ENCODE results near the gene ACAP1. TPM values are rescaled to one million over a fixed set of nuclear protein-coding genes. Genes with fewer than 3 reads are reported as not detected.

The ACAP1 gene
- total RNA-seq, 1 experiment from 2014 or later: 58.6 TPM

- TF ChIP-seq HMGA2 (CRISPR knock-in tag; IDR thresholded peaks at IDR 0.05) (no peak), MLX (CRISPR knock-in tag; IDR thresholded peaks at IDR 0.05) (no peak), NFYB (CRISPR knock-in tag; conservative IDR thresholded peaks at IDR 0.05; ENCODE audit: low read depth) (no peak), SOX15 (CRISPR knock-in tag; IDR thresholded peaks at IDR 0.05) (no peak), ZBTB21 (CRISPR knock-in tag; IDR thresholded peaks at IDR 0.05; ENCODE audit: borderline replicate concordance) (no peak), ZNF423 (CRISPR knock-in tag; IDR thresholded peaks at IDR 0.05) (no peak), KAT7 (CRISPR knock-in tag; IDR thresholded peaks at IDR 0.05; ENCODE audit: borderline replicate concordance) (0 out of 2 replicates have a peak, but pooled peaks have one; percentile 47), MAX (CRISPR knock-in tag; IDR thresholded peaks at IDR 0.05) (no peak), ESRRA (CRISPR knock-in tag; IDR thresholded peaks at IDR 0.05; ENCODE audit: borderline replicate concordance) (peak; percentile 75; the same call in 1 of the 2 replicates), E2F4 (CRISPR knock-in tag; IDR thresholded peaks at IDR 0.05; ENCODE audit: borderline replicate concordance, low read depth) (no peak), RELA (CRISPR knock-in tag; IDR thresholded peaks at IDR 0.05; ENCODE audit: borderline replicate concordance) (peak; percentile 50; the same call in 1 of the 2 replicates), AR (CRISPR knock-in tag; IDR thresholded peaks at IDR 0.05) (no peak), ZSCAN18 (CRISPR knock-in tag; IDR thresholded peaks at IDR 0.05) (no peak), STAT6 (CRISPR knock-in tag; conservative IDR thresholded peaks at IDR 0.05; ENCODE audit: low read depth) (0 out of 2 replicates have a peak, but pooled peaks have one; percentile 31), ATF3 (CRISPR knock-in tag; conservative IDR thresholded peaks at IDR 0.05) (no peak), ATF6 (CRISPR knock-in tag; IDR thresholded peaks at IDR 0.05) (no peak), IRF1 (CRISPR knock-in tag; IDR thresholded peaks at IDR 0.05) (no peak), NFATC4 (CRISPR knock-in tag; IDR thresholded peaks at IDR 0.05) (no peak), ATF2 (CRISPR knock-in tag; IDR thresholded peaks at IDR 0.05; ENCODE audit: borderline replicate concordance, low read depth) (no peak), ZNF138 (CRISPR knock-in tag; conservative IDR thresholded peaks at IDR 0.05) (no peak), GTF2I (CRISPR knock-in tag; conservative IDR thresholded peaks at IDR 0.05) (no peak)
Observed at GRCh38 chr17:7293816-7294613, 42.3 kb upstream of the ACAP1 start (continued).
